Measurements from ENCODE around the gene CCDC57.
"Not testable (repeated sequence)": the region's sequence is repeated elsewhere in the genome, so short reads cannot be mapped to it uniquely, and the experiment has no call there.

The CCDC57 gene

DNA sequence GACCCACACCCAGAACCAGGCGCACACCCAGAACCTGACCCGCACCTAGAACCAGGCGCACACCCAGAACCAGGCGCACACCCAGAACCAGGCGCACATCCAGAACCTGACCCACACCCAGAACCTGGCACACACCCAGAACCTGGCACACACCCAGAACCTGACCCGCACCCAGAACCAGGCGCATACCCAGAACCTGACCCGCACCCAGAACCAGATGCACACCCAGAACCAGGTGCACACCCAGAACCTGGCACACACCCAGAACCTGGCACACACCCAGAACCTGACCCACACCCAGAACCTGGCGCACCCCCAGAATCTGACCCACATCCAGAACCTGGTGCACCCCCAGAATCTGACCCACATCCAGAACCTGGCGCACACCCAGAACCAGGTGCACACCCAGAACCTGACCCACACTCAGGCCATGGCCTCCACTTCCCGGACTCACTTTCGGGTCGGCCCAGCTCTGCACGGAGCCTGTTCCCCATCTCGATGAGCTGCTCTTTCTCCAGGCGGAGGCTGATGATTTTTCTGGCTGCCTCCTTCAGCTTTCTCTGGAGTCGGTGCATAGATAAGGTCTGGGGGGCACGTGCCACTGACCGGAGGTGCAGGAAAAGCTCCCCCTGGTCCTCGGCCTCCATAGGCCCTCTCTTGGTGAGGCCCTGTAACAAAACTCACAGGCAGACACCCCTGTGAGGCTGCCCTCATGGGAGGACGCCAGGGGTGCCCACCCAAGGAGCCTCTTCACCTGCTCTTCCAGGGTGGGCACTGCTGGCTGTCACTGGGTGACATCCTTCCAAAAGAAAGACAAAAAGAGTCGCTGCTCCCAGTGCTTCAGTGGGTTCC is 61.3 kb downstream of the CCDC57 start:
- no peak for FAIRE-seq

DNA sequence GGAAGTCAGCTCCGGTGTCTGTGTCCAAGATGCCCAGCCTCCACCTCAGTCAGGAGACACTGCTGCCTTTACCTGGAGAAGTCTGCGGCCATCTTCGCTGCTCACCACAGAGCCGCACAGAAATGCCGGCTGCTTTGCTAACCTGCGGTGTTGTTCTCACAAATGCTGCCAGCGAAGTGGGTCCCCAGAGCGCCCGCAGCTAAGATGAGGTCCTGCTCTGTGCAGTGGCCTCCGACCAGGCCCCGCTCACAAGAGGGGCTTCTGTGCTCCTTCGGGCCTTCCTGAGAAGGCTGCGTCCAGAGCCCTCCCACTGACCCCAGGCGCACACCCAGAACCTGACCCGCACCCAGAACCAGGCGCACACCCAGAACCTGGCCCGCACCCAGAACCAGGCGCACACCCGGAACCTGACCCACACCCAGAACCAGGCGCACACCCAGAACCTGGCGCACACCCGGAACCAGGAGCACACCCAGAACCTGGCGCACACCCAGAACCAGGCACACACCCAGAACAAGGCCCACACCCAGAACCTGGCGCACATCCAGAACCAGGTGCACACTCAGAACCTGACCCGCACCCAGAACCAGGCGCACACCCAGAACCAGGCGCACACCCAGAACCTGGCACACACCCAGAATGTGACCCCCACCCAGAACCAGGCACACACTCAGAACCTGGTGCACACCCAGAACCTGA is 63.1 kb downstream of the CCDC57 start:
- FAIRE-seq = no peak

DNA sequence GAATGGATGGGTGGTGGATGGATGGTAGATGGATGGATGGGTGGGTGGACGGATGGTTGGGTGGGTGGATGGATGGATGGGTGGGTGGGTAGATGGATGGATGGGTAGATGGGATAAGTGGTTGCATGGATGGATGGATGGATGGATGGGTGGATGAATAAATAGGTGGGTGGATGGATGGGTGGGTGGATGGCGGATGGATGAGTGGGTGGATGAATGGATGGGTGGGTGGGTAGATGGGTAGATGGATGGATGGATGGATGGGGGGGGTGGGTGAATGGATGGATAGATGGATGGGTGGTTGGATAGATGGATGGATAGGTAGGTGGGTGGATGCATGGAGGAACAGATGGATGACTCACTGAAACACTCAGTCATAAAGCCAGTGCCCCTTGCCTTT is 63.6 kb downstream of the CCDC57 start:
- no peak for FAIRE-seq

GRCh38 chr17:82148011-82148410 is 64.6 kb downstream of the CCDC57 start:
- no peak for FAIRE-seq

DNA sequence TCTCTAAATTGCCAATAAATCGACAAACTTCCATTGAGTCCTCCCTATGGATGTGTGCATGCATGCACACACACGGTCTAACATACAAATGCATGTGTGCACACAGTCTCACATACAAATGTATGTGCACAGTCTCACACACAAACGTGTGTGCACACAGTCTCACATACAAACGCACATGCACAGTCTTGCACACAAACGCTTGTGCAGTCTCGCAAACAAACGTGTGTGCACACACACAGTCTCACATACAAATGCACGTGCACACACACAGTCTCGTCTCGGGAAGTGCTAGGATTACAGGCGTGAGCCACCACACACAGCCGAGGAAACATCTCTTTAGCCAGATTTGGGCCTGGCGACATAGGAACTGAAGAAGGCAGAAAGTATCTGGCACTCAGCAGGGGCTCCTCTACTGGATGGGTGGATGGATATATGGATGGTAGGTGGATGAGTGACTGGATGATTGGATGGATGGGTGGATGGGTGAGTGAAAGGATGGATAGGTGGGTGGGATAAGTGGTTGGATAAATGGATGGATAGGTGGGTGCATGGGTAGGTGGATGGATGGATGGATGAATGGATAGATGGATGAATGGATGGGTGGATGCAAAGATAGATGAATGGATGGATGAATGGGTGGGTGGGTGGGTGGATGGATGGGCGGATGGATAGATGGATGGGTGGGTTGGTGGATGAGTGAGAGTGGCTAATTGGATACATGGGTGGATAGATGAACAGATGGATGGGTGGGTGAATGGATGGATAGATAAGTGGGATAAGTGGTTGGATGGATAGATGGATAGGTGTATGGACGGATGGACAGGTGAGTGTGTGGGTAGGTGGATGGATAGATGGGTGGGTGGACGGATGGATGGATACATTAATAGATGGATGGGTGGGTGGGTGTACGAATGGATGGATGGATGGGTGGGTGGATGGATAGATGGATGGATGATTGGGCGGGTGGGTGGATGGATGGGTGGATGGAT is 65.7 kb downstream of the CCDC57 start:
- no peak for FAIRE-seq

DNA sequence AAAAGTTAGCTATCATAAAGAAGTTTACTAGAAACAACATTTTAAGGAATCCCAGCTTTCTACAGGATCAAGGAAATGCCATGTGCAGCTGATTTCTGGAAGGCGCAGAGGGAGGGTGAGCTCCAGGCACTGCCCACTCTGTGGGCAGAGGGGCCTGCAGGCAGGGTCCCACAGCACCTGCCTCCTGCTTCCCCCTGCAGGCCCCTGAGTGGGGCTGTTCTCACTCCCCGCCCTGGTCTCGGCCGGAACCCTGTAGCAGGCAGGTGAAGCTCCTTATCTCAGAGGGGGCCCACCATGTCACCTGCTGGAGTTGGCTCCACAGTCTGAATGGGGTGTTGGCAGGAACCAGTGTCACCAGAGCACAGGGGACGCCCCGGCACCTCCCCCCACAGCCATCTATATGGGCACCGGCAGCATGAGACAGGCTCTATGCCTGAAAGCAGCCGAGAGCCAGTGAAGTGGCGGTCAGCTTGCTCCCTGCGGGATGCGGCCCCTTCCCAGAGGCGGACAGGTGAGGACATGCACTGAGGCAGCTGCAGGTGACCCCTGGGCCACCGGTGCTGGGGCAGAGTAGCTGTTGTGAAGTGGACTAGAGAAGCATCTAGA is 67.0 kb downstream of the CCDC57 start:
- no peak for FAIRE-seq

DNA sequence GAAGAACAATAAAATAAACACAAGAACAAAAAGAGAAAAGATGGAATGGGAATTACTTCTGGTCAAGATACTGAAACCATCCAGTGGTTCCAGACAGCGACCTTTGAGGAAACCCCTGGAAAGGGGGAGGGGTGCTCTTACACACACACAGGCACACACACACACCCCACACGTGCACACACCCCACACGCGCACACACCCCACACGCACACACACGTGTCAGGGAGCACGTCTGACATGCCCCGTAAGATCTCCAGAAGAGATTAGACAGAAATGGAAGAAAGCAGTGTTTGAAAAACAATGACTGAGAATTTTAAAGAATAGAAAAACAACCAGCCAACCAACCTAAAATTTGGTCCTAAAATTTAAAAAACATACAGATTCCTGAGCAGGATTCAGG is 69.3 kb downstream of the CCDC57 start:
- peak; percentile 12 for FAIRE-seq

GRCh38 chr17:82139961-82140360 is 72.7 kb downstream of the CCDC57 start:
- FAIRE-seq = not testable (repeated sequence)

- FAIRE-seq = no peak
These were observed 74.1 kb downstream of the CCDC57 start for GRCh38 chr17:82138511-82138992.

DNA sequence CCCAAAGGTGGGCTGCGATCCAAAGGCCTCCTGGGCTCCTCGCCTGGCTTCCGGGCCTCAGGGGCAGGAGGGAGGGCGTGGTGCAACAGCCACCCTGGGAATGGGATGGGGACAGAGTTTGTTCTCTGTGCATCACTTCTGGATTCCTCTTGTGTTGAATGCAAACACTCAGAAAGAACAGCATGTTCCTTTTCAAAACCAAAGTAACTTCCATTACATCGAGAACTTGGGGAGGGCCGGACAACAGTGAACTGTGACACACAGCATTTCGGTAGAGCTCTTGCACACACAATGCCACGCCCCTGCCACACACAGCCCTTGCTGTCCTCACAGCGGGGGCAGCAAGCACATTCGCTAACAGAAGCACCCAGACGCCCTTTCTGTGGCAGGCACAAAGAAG is 78.5 kb downstream of the CCDC57 start:
- no peak for FAIRE-seq

- not testable (repeated sequence) for FAIRE-seq
These were observed 79.3 kb downstream of the CCDC57 start for GRCh38 chr17:82133166-82133953.

GRCh38 chr17:82129095-82129494 is 83.5 kb downstream of the CCDC57 start:
- FAIRE-seq = no peak

- no peak for FAIRE-seq
These were observed 84.4 kb downstream of the CCDC57 start for GRCh38 chr17:82128287-82128686.

DNA sequence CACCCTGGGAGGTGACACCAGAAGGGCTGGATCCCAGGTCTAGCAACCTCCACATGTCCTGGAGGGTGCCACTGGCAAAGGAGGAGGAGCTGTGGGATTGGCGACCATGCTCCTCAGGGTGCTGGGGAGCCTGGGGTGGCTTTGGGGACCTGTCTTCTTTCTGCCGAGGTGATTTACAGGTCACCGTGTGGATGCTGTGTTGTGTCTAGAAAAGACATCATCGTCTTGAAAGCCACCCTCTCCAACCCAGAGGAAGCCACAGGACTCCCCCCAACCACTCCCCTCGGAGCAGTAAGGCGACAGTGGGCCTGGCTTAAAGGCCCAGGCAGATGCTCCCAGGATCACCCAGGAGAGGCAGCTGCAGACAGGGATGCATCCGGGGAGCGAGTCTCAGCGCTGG is 84.9 kb downstream of the CCDC57 start:
- FAIRE-seq = no peak

- no peak for FAIRE-seq
These were observed 85.4 kb downstream of the CCDC57 start for GRCh38 chr17:82127315-82127595.

- no peak for FAIRE-seq
These were observed 85.9 kb downstream of the CCDC57 start for GRCh38 chr17:82126556-82127314.

- no peak for FAIRE-seq
These were observed 88.5 kb downstream of the CCDC57 start for GRCh38 chr17:82124101-82124500.

- no peak for FAIRE-seq
These were observed 90.7 kb downstream of the CCDC57 start for GRCh38 chr17:82121660-82122629.

DNA sequence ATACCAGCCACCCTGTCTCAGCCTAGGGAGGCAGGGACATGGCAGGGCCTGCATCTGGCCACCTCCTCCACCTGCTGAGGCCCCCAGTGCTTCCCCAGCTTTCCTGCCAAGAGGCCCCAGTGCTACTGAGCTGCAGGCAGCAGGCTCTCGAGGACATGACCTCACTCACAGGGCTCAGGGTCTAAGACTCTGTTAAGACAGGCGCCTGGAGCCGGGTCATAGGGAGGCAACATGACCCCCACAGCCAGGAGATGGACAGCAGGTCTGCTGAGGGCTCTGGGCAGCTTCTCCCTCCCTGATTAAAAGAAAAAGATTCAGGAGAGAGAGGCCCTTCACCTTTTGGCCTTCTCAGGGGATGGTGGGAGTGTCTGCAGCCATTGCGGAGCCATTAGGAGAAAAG is 91.4 kb downstream of the CCDC57 start:
- no peak for FAIRE-seq

DNA sequence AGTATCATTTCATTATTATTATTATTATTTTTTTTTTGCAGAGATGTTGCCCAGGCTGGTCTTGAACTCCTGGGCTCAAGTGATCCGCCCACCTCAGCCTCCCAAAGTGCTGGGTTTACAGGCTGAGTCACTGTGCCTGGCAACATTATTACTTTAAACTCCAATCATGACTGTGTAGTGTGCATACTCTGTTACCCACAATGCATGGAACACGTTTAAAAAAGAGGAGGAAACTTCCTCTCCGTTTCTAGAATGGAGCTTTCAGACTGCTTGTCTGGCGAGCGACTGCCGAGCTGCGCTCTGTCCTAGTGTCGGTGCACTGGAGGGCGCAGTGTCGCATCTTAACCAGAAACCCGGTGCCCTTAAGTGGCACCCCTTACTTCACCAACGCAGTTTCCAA is 92.5 kb downstream of the CCDC57 start:
- FAIRE-seq = no peak

All from endometrium (tissue), 2 donors.